Urothelium cell line (cell line): ENCODE results near the gene KLF16.
A peak's percentile ranks its signal among the peaks of the same experiment; 100 is the strongest.

Experiments
- DNase-seq: peaks from one replicate; pipeline ENCODE4 v3.0.0; 2011; ENCODE audit warnings: low spot score, mixed read lengths
- FAIRE-seq: peaks from 2 replicates; lab custom pipeline; 2011; peaks lifted over from hg19 to GRCh38; lab: Jason Lieb, UNC

Gene KLF16

DNA sequence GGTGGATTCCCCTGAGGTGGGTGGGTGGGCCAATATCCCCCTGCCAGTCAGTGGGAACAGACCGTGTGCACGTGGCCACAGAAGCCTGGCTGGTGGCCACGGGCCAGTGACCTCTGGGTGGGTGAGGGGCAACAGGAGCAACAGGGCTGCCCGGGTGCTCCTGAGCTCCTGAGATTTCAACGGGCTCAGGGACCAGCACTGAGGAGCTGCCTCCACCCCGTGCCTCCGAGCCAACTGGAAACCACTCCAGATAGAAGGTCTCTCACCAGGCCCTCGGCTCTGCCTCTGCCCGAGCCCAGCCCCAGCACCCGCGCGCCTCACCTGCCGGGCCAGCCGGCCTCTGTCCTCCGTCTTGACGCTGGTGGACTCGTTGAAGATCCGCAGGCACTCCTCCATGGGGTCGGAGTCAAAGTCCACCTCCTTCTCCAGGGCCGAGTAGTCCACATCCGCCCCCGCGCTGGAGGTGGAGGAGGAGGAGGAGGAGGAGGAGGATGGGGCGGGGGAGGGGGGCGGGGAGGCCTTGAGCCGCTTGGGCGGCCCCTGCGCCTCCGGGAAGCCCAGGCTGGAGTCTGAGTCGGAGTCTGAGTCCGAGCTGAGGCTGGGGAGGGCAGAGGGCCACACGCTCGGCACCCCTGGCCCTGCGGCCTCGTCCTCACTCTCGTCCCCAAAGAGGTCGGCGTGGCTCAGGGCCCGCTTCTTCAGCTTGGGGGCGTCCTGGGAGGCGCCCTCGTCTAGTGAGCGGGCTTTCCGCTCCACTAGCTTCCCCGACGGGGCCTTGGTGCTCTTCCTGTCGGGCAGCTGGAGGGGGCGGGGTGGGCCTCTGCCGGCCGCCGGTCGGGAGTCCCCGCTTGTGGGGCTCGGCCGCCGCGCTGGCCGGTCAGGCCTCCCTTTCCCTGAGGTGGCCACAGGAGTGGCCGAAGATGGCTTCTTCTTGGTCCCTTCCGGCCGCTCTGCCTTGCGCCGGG is 36.5 kb downstream of the KLF16 start:
- DNase-seq (no peak), FAIRE-seq (no peak)

DNA sequence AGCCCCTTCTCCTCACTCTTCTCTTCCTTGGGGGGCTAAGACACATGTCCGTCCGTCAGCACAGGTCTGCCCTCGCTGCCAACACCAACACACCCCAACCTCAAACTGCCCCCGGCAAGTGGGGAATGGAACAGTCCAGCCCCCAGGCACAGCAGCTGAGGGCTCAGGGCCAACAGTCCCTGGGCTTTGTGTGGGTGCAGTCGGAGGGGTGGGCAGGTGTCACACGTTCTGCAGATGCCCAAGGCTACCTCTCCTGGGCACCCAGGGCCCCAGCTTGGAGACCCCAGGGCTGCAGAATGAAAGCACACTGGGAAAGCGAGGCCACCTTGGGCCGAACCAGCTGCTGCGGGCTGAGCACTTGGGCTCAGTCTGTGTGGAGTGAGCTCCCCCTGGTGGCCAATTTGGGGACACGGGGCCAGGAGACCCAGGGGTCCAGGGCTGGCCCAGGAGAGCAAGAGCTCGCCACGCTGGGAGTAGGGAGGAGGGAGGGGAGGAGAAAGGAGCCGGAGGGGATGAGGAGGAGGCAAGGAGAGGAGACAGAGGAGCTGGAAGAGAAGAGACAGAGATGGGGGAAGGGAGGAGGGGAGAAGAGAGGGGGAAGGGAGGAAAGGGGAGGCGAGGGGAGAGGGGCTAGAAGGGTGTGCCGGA is 37.3 kb downstream of the KLF16 start:
- peak; percentile 77 for DNase-seq
- FAIRE-seq: no peak

DNA sequence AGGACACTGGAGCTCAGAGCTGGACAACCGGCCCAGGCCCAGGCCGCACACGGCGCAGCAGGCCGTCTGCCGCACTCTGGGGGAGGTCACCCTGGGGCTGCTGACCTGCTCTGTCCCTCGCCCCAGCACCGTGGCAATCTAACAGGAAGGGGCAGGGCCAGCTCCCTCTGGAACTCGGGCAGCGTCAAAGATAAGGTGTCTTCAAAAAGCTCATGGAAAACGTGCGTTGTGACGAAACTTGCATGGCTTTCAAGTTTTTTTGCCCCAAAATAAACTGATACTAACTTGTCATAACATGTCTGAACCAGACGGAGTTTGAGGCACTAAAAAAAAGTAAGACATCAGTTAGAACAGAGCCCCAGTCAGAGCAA is 39.1 kb downstream of the KLF16 start:
- DNase-seq (no peak), FAIRE-seq (no peak)

DNA sequence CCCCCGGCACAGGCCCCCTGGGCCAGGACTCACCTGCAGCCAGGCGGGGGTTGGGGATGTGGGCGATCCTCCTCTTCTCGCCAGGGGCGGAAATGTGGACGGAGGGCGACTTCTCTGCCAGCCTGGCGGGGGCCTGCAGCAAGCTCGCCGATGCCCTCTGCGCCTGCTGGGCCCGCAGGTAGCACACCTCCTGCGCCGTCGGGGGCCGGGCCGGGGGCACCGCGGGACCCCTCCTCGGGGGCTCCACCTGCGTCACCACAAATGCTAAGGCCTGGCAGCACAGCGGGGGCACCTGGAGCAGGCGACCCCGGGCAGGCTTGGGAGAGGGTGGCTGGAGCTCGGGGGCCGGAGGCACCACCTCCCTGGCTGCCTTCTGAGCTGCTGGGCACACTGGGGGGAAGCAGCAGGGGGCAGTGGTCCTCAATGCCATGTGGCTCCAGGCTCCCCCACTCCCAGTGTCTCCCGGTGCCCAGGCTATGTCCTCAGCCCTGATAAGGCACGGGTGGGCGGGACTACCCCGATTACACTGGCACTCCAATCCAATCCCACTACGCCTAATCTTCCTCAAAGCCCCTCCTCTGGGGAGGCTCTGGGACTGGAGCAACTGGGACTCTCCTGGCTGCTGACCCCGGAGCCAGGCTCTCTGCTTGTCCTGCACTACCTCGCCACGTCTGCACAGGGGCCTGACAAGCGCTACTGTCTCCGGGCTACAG is 39.7 kb downstream of the KLF16 start:
- no peak for DNase-seq
- FAIRE-seq: no peak

DNA sequence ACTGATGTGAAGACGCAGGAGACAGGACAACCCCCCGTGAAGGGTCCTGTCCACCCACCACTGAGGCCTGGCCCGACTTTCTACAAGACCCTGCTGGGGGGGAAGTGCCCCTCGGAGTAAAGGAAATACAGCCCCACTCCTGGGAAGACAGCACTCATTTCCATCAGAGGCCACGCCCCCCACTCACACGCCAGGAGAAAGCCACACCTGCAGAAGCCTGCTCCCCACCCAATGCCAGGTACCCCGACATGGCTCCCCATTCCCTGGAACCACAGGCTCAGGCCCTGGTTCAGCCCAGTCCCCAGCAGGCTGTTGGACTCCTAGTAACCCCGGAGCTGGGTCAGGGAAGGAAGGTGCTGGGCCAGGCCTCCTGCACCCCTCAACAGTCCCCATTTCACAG is 40.4 kb downstream of the KLF16 start:
- FAIRE-seq (no peak), DNase-seq (no peak)

DNA sequence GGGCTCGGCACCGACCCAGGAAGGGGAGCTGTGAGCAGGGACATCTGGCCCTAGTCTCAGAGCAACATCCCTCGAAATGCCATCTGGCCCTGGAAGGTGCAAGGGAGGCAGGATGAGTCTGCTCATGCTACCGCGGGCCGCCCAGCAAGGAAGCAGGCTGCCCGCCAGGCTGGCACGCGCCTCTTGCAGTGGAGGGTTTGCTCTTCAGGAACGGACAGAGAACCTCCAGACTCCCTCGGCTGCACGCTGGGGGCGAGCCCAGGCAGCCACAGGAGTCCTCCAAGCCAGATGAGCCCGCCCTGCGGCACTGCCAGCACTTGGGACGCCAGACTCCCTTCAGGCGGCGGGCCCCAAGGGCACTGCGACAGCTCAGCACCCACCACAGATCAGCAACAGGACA is 41.2 kb downstream of the KLF16 start:
- DNase-seq: no peak
- FAIRE-seq: no peak

DNA sequence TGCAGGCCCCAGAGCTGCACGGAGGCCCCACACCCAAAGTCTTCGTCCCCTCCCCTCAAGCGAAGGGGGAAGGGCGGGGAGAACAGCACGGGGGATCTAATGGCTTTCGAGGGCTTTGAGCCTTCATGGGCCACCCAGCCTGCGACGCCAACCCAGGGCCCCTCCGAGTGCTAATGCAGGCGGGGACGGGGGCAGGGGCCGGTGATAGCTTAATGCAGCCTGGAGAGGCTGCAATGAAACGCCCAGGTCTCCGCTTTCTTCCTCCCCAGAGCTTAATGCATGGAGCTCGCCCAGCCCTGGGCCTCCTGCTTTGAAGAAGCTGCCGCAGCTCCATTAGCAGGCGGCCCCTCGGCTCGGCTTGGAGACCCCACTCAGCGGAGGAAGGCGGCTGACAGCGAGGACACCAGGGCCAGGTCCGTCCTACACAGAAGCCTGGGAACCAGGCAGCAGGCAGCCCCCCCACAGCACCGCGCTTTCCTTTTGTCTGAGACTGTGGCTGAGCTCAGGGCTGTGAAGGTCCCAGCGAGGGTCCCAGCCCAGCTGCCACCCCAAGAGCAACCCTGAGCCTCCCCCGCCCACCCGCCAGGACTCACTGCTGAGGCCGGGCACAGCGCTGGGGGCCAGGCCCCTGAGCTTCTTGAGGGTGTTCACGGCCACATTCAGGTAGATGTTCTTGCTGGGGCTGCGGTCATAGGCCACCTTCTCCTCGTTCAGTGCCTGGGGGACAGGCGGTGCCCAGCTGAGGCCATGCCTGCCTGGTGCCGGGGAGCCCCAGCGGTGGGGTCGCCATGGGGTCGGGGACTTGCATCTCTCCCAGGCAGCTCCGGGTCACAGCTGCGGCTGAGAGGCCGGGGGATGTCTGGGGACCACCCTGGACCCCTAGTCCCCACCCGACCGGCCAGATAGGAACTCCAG is 43.8 kb downstream of the KLF16 start:
- no peak for FAIRE-seq
- DNase-seq: no peak

DNA sequence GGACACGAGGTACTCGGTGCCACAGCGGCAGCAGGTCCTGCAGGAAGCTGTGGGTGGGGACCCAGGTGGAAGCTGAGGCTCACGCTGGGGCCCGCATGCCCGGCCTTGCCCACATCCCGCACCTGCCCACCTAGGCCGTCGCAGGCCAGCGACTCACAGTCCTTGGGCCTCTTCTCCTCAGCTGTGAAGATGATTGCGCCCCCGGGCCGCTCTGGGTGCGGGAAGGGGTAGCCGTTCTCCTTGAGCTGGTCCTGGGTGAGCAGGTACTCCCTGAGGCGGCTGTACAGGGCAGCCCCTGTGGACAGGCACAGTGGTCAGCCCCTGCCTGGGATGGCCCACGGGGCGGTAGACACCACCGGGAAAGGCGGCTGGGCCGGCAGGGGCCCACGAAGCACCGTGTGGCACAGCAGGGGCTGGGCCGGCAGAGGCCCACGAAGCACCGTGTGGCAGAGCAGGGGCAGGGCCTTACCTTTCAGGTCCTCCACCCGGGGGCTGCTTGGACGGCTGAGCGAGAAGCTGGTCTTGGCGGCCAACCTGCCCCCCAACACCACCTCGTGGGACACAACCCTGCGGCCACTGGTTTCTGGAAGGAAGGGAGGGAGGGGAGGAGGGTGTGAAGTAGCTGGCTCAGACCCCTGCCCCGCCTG is 44.7 kb downstream of the KLF16 start:
- DNase-seq: no peak
- no peak for FAIRE-seq

DNA sequence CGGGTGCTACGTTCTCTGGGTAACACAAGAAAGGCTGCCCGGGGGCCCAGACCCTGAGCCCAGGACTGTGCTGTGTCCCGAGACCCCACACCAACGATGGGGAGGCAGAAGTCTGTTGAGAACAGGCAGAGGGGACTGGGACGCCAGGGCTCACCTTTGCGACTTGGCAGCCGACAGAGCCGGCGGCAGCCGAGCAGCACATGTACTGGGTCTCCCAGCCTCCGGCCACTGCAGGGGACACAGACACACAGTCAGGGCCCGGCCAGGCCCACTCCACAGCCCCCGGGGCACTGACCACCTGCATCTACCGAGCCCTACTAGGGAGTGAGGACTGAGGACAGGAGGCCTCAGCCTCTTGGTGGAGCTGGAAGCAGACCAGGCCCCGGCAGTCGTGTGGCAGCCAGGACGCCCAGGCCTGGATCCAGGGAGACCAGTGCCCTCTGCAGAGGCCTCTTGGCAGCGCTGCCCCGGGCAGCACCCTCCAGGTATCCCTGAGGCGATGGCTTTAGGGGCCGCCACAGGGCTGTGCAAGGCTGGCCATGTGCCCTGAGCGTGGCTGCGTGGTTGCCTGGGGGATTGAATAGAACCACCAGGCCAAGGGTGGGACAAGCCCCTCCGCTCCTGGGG is 45.7 kb downstream of the KLF16 start:
- no peak for DNase-seq
- no peak for FAIRE-seq

DNA sequence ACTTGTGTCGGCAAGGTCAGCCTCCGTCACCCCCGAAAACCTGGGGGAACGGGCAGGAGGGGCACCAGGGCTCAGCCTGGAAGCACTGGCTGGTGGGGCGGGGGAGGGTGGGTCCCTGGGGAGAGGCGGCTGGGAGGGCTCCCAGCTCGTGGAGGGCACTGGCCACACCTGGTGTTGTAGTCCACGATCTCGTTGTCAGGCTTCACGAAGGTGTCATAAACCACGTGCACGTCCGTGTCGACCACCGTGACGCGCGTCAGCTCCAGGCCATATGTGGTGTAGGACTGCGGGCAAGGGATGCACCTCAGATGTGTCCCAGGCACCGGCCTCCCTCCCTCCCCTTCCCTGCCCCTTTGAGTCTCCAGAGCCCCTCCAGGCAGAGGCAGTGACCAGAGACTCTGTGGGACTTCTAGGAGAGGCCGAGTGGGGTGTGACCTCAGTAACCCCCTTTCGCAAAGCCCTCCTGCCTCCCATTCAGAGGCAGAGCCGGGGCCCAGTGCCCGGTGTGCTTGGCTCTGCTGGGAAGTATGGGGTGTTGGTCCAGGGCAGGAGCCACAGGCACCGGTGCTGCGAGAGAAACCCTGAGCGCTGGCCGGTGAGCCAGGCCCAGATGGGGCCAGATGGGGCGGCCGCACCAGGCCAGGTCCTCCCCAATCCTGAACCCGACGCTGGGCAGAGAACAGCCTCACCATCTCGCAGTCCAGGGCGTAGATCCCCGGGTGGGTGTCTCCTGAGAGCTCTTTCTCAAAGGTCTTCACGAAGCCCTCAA is 46.7 kb downstream of the KLF16 start:
- FAIRE-seq (no peak), DNase-seq (no peak)

DNA sequence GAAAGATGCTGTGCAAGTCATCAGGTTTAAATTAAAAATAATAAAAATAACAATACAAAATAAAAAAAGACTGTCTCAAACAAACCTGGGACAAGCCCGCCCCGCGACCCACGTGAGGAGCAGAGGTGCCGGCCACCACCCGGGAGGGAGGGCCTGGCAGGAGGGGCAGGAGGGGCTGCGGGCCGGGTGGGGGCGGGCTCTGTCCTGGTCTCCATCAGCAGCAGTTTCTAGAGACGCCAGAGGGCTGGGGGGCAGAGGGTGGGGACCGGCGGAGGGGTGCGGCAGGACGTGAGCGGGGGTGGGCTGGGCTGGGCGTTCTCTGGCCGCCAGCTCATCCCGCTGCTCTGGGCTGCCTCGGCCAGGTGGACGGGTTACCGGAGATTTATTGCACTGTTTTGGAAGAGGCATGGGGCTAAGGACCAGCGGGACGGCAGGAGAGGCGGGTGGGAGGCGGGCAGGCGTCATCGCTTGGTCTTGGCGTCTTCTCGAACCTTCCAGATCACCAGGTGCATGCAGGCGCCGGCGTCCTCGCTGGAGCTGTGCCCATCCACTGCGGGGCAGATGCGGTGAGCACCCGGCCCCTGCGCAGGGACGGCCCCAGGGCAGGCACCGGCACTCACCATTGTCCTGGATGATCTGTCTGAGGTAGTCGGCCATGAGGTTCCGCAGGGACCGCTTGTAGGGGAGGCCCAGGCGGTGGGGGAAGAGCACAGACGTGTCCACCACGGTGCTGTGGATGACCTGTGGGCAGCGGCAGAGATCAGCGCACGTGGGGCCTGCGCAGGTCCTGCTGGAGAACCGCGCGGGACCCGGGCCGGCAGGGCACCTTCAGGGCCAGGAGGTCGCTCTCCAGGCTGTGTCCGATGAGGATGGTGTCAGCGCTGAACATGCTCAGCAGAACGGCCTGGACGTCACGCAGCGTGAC is 47.5 kb downstream of the KLF16 start:
- FAIRE-seq (no peak), DNase-seq (no peak)

DNA sequence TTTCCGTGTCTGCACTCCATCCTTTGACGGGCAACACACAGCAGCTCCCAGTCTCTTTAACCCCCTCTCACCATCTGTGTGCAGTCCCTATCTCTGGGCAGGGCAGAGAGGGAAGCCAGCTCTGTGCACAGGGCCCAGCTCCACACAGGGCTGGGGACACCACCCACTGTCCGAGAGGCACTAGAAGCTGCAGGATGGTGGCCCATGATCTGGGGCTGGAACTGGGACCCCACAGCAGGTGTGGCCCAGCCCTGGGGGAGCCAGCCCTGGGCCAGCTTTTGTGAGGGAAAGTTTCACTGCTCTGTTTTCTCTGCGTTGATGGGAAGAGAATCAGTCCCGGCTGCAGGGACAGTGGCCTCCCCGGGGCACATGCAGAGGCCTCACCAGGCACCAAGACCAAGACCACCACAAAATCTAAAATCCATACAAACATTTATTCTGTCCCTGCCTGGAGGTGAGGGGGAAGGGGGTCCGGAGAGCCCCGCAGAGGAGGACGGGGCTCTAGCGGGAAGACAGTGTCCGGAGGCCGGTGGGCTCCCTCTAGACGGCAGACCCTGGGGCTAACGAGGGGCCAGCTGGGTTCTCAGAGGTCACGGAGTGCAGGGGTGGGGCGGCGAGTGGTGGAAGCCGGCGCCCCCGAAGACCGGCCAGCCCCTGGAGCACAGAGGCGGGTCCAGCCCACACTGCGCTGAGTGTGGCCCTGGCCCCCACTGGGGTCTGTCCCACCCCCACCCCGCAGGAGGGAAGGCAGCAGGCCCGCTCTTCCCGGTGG is 48.4 kb downstream of the KLF16 start:
- FAIRE-seq: no peak
- no peak for DNase-seq

DNA sequence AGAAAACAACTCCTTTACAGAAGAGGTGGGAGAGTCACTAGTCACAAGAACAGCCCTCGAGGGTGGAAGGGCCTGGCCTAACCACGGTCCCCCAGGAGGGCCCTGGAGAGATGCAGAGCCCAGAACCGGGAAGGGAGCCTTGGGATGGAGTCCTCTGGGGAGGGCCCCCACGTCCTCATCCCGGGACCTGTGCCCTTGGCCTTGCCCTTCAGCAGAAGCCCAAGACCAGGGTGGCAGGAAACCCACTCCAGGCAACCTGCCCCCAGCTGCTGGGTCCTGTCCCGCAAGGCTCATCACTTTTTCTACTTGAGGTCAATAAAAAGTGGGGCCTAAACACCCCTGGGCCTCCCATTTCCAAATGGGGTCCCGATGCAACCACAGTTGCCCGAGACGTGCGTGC is 49.0 kb downstream of the KLF16 start:
- FAIRE-seq (no peak), DNase-seq (no peak)

DNA sequence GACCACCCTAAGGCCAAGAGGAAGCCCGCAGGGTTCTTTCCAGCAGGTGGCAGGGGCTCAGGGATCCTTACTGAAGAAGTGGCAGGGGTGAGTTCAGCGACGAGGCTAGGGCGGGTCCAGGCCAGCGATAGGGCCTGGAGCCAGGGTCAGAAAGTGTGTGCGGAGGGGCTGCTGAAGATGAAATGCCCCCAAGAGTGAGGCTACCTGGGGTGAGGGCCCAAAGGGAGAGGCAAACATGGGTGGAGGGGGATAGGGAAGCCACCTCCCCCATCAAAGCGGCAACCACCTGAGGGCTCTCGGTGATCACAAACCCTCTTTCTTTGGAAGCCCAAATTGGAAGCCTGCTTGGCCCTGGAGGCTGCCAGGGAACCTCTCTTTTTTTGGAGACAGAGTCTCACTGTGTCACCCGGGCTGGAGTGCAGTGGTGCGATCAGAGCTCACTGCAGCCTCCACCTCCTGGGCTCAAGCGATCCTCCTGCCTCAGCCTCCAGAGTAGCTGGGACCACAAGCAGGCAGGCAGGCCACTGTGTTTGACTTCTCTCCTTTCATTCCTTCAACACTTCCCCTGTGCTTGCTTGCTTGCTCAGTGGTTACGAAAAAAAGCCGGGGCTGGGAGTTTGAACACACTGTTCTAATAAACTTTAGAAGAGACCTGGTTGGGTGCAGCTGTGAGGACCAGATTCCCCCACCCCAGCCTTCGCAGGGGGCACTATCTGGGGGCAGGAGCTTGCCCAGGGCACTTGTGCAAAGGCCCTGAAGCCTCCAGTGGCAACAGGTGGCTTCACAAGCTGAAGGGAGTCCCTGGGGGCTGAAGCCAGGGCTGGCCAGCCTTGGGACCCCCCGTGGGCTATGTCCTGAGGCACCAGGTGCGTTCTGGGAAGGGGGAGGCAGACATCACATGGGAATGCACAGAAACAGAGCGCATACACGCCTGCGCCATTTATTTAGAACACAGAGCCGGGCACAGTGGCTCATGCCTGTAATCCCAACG is 49.9 kb downstream of the KLF16 start:
- no peak for DNase-seq
- FAIRE-seq: no peak

DNA sequence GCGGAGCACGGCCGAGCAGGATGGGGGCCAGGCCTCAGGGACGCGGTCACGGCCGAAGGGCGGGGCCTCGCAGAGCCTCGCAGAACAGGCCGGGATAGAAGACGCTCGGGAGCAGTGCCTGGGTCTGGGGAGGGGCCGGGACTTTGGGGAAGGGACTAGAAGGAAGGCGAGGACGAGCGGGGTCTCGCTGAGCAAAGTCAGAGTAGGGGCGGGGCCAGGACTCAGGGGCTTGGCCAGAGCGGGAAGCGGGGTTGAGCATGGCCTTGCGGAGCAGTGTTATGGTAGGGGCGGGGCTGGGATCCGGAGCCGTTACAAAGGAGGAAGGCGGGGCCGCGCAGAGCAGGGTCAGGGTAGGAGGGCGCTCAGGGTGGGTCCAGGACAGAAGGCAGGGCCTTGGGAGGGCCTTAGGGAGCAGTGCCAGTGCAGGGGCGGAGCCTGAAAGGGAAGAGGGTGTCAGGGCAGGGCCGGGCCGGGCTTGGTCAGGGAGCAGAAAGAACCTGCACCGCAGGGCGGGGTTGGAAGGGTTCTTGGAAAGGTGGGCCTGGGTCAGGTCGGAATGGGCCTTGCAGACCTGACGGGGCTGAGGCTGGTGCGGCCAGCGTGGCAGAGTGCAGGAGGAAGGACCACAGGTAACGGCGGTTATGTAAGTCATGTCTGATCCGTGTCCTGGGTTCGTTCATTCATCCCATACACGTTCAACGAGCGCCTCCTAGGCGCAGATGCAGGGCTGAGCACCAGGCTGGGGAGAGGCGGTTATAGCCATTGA is 50.8 kb downstream of the KLF16 start:
- FAIRE-seq: no peak
- DNase-seq: peak; percentile 97
